ENCODE measurements around the gene CLDND2.

Gene CLDND2

GRCh38 chr19:51319649-51320279 lies 49.0 kb downstream of the CLDND2 start:
- FAIRE-seq = no peak
- TF ChIP-seq CTCF (IDR thresholded peaks at IDR 0.05; ENCODE audit: insufficient read depth, missing control alignments) = no peak
- DNase-seq (ENCODE audit: insufficient read length, low spot score) = no peak

- DNase-seq (ENCODE audit: insufficient read length, low spot score) (no peak), FAIRE-seq (no peak)
- no peak for TF ChIP-seq CTCF (IDR thresholded peaks at IDR 0.05; ENCODE audit: insufficient read depth, missing control alignments)
Measured at GRCh38 chr19:51318687-51319648, 49.8 kb downstream of the CLDND2 start.

GRCh38 chr19:51317968-51318367 lies 50.8 kb downstream of the CLDND2 start:
- no peak for FAIRE-seq
- no peak for DNase-seq (ENCODE audit: insufficient read length, low spot score)

GRCh38 chr19:51317376-51317775 lies 51.4 kb downstream of the CLDND2 start:
- no peak for FAIRE-seq

More at GRCh38 chr19:51317968-51318367, 50.8 kb downstream of the CLDND2 start:
- no peak for TF ChIP-seq CTCF (IDR thresholded peaks at IDR 0.05; ENCODE audit: insufficient read depth, missing control alignments)

More at GRCh38 chr19:51317376-51317775, 51.4 kb downstream of the CLDND2 start:
- TF ChIP-seq CTCF (IDR thresholded peaks at IDR 0.05; ENCODE audit: insufficient read depth, missing control alignments) = no peak
- DNase-seq (ENCODE audit: insufficient read length, low spot score) = no peak
